HepG2 (cell line): Measurements from ENCODE around the gene TAPBP. TPM values are rescaled to one million over a fixed set of nuclear protein-coding genes. Genes with fewer than 3 reads are reported as not detected.
A peak's percentile ranks its signal among the peaks of the same experiment; 100 is the strongest.

Experiments used
- AFF4 ChIP-seq: sonication (generic); formaldehyde crosslinking; IDR thresholded peaks from 2 replicates; pipeline ENCODE4 v1.4.0; 2020; ENCODE audit warnings: missing genetic modification reagents
- ATF7 ChIP-seq, 2 experiments: fragments of 450-650 bp in 1 of 2; sonication (generic) in 1 of 2; formaldehyde crosslinking in 1 of 2; IDR thresholded peaks; 2 replicates each; pipeline versions ENCODE4 v1.4.0 to v1.6.1; 2016 to 2020; ENCODE audit warnings: antibody characterized with exemption in 1 of 2, mild to moderate bottlenecking in 1 of 2, missing genetic modification reagents in 1 of 2
- FOXK1 ChIP-seq: sonication (generic); formaldehyde crosslinking; IDR thresholded peaks from 2 replicates; pipeline ENCODE4 v1.4.0; 2020; ENCODE audit warnings: low read depth, missing genetic modification reagents, borderline replicate concordance
- HNF4G ChIP-seq, 2 experiments: sonication (generic) in 1 of 2; formaldehyde crosslinking in 1 of 2; IDR thresholded peaks; 2 replicates each; pipeline versions ENCODE4 v1.4.0 to v1.6.1; 2011 to 2020; ENCODE audit warnings: borderline replicate concordance in 2 of 2, low read depth in 2 of 2, mild to moderate bottlenecking in 2 of 2, low read length in 1 of 2, missing genetic modification reagents in 1 of 2, moderate library complexity in 1 of 2
- KLF15 ChIP-seq: sonication (generic); formaldehyde crosslinking; IDR thresholded peaks from 2 replicates; pipeline ENCODE4 v1.8.1; 2023; ENCODE audit warnings: borderline replicate concordance, mild to moderate bottlenecking, inconsistent platforms, missing genetic modification reagents, mixed read lengths
- MEIS2 ChIP-seq: sonication (generic); formaldehyde crosslinking; IDR thresholded peaks from 2 replicates; pipeline ENCODE4 v1.9.0; 2021; ENCODE audit warnings: mild to moderate bottlenecking, missing genetic modification reagents
- SP1 ChIP-seq, 2 experiments: fragments of 450-650 bp in 1 of 2; sonication (generic) in 1 of 2; formaldehyde crosslinking in 1 of 2; IDR thresholded peaks; 2 replicates each; pipeline versions ENCODE4 v1.4.0 to v1.6.1; 2016 to 2020; ENCODE audit warnings: missing genetic modification reagents in 1 of 2
- ZBTB34 ChIP-seq: sonication (generic); formaldehyde crosslinking; IDR thresholded peaks from 2 replicates; pipeline ENCODE4 v1.8.0; 2022; ENCODE audit warnings: mild to moderate bottlenecking, missing genetic modification reagents
- ZNF124 ChIP-seq: sonication (generic); formaldehyde crosslinking; IDR thresholded peaks from 2 replicates; pipeline ENCODE4 v1.4.0; 2020; ENCODE audit warnings: missing genetic modification reagents
- ZNF407 ChIP-seq: sonication (generic); formaldehyde crosslinking; IDR thresholded peaks from one replicate; pipeline ENCODE4 v1.5.1; 2020; ENCODE audit warnings: mild to moderate bottlenecking, missing genetic modification reagents; ENCODE audit errors: not compliant biosample characterization
- polyA plus RNA-seq, 8 experiments: library from polyadenylated mRNA; depleted of rRNA in 3 of 8; stranded (reverse) in 7 of 8; unstranded in 1 of 8; fragments of >200 nt; fragmentation: Illumina TruSeq in 4 of 8; extraction: Trizol in 4 of 8; gene quantifications; 2 replicates each; pipeline versions ENCODE4 v1.2.1 to v1.2.3, GENCODE V29; 2011 to 2016; ENCODE audit warnings: low read depth in 4 of 8, missing spikeins in 1 of 8, mixed read lengths in 1 of 8; ENCODE audit not compliant: insufficient read depth in 1 of 8
- total RNA-seq, 5 experiments: library from RNA; depleted of rRNA; stranded (reverse); fragments of >200 nt; fragmentation: Illumina TruSeq; extraction: Trizol; gene quantifications; 2 replicates each; pipeline ENCODE4 v1.2.3, GENCODE V29; 2016; ENCODE audit warnings: low read depth in 1 of 5

TAPBP gene
- total and polyA plus RNA-seq, 2 of the 13 experiments (the other 11 are each of a cell fraction or from before 2014, with no cell fraction given), result 27.4 to 32.3 TPM

GRCh38 chr6:33317669-33318425, 4.0 kb upstream of the TAPBP start, which contains the start of gene ZBTB22 (continued):
- TF ChIP-seq AFF4 (CRISPR knock-in tag) (no peak), ZBTB34 (no peak), MEIS2 (CRISPR knock-in tag) (0 out of 2 replicates have a peak, but pooled peaks have one; percentile 3), ATF7 (IDR thresholded peaks at IDR 0.05) (no peak), ATF7 (CRISPR knock-in tag; IDR thresholded peaks at IDR 0.05) (no peak), FOXK1 (CRISPR knock-in tag) (0 out of 2 replicates have a peak, but pooled peaks have one; percentile 12), SP1 (IDR thresholded peaks at IDR 0.05) (no peak), SP1 (CRISPR knock-in tag; IDR thresholded peaks at IDR 0.05) (peak; percentile 63), HNF4G (IDR thresholded peaks at IDR 0.05; ENCODE audit: borderline replicate concordance, low read depth, low read length) (no peak), HNF4G (CRISPR knock-in tag; IDR thresholded peaks at IDR 0.05; ENCODE audit: borderline replicate concordance, low read depth) (0 out of 2 replicates have a peak, but pooled peaks have one; percentile 16), ZNF407 (peak; percentile 70), ZNF124 (CRISPR knock-in tag) (no peak), KLF15 (CRISPR knock-in tag) (no peak; the same call in 1 of the 2 replicates)
